Neuronal stem cell (in vitro differentiated cells): ENCODE measurements around the gene PTPRD.

Source experiments
- DNase-seq: peaks from one replicate; pipeline ENCODE4 v3.0.0-alpha.2; 2013; ENCODE audit warnings: low spot score
- H2AFZ ChIP-seq: one replicate; pipeline ENCODE4 v1.6.1; 2013; ENCODE audit warnings: mild to moderate bottlenecking, low read length, inconsistent platforms
- H2AK5ac ChIP-seq: 2 replicates; pipeline ENCODE4 v1.6.1; 2013; ENCODE audit warnings: low read depth, mild to moderate bottlenecking, inconsistent platforms, low read length, moderate library complexity, mixed read lengths
- H2BK120ac ChIP-seq: 2 replicates; pipeline ENCODE4 v1.6.1; 2013; ENCODE audit warnings: low read depth, mild to moderate bottlenecking, inconsistent platforms, low read length, moderate library complexity, mixed read lengths
- H2BK12ac ChIP-seq: one replicate; pipeline ENCODE4 v1.6.1; 2013; ENCODE audit warnings: low read length, inconsistent platforms
- H2BK15ac ChIP-seq: 2 replicates; pipeline ENCODE4 v1.6.1; 2013; ENCODE audit warnings: mild to moderate bottlenecking, low read length, inconsistent platforms, mixed read lengths
- H2BK5ac ChIP-seq: one replicate; pipeline ENCODE4 v1.6.1; 2013; ENCODE audit warnings: inconsistent platforms, mild to moderate bottlenecking, low read length, moderate library complexity
- H3K14ac ChIP-seq: one replicate; pipeline ENCODE4 v1.6.1; 2013; ENCODE audit warnings: low read length, inconsistent platforms
- H3K18ac ChIP-seq: 2 replicates; pipeline ENCODE4 v1.6.1; 2013; ENCODE audit warnings: low read length, inconsistent platforms
- H3K23ac ChIP-seq: 2 replicates; pipeline ENCODE4 v1.6.1; 2013; ENCODE audit warnings: low read depth, mild to moderate bottlenecking, mixed read lengths, low read length, inconsistent platforms; ENCODE audit not compliant: poor library complexity
- H3K27ac ChIP-seq: replicated peaks from 3 replicates; pipeline ENCODE4 v1.5.1; 2013; ENCODE audit warnings: low read length, inconsistent platforms
- H3K27me3 ChIP-seq, 3 experiments: 2 replicates each; pipeline ENCODE4 v1.6.1; 2013; ENCODE audit warnings: low read length in 3 of 3, mild to moderate bottlenecking in 2 of 3, inconsistent platforms in 1 of 3, low read depth in 1 of 3, mixed read lengths in 1 of 3, moderate library complexity in 1 of 3; ENCODE audit not compliant: control insufficient read depth in 3 of 3, insufficient read depth in 3 of 3
- H3K36me3 ChIP-seq, 2 donors: replicated peaks in 1 of 2; 2 replicates each; pipeline ENCODE4 v1.6.1; 2013; ENCODE audit warnings: low read length in 2 of 2; ENCODE audit not compliant: control insufficient read depth in 2 of 2, insufficient read depth in 2 of 2
- H3K4ac ChIP-seq: 2 replicates; pipeline ENCODE4 v1.6.1; 2013; ENCODE audit warnings: inconsistent platforms, mild to moderate bottlenecking, low read length, moderate library complexity
- H3K4me1 ChIP-seq, 2 donors: 1 replicate in 1 of 2; 2 replicates in 1 of 2; pipeline ENCODE4 v1.6.1; 2013; ENCODE audit warnings: low read length in 2 of 2, low read depth in 1 of 2; ENCODE audit not compliant: control insufficient read depth in 2 of 2, insufficient read depth in 1 of 2
- H3K4me2 ChIP-seq: one replicate; pipeline ENCODE4 v1.6.1; 2013; ENCODE audit warnings: mild to moderate bottlenecking, low read length, inconsistent platforms; ENCODE audit not compliant: insufficient read depth, poor library complexity, severe bottlenecking
- H3K4me3 ChIP-seq, 2 donors: 2 replicates each; pipeline ENCODE4 v1.5.1; 2013; ENCODE audit warnings: low read length in 2 of 2, mild to moderate bottlenecking in 2 of 2, inconsistent platforms in 1 of 2, moderate library complexity in 1 of 2
- H3K79me1 ChIP-seq: one replicate; pipeline ENCODE4 v1.6.1; 2013; ENCODE audit warnings: low read depth, mild to moderate bottlenecking, inconsistent platforms, low read length, moderate library complexity
- H3K9ac ChIP-seq: one replicate; pipeline ENCODE4 v1.6.1; 2013; ENCODE audit warnings: mild to moderate bottlenecking, low read depth, low read length, inconsistent platforms; ENCODE audit not compliant: poor library complexity
- H3K9me3 ChIP-seq, 2 donors: replicated peaks in 1 of 2; 2 replicates each; pipeline versions ENCODE3 to v1.6.1; 2013; ENCODE audit warnings: low read length in 2 of 2, mild to moderate bottlenecking in 2 of 2, inconsistent platforms in 1 of 2, low read depth in 1 of 2, mixed read lengths in 1 of 2, moderate library complexity in 1 of 2; ENCODE audit not compliant: control insufficient read depth in 2 of 2, insufficient read depth in 1 of 2
- H4K8ac ChIP-seq: one replicate; pipeline ENCODE4 v1.6.1; 2013; ENCODE audit warnings: low read depth, mild to moderate bottlenecking, inconsistent platforms, low read length, moderate library complexity
- H4K91ac ChIP-seq: one replicate; pipeline ENCODE4 v1.6.1; 2013; ENCODE audit warnings: low read length, low read depth, mild to moderate bottlenecking, inconsistent platforms; ENCODE audit not compliant: poor library complexity
- WGBS, 2 donors: extraction: QIAGEN DNeasy Blood & Tissue Kit; methylation state at CpG; one replicate each; pipeline ENCODE4 v1.1.7; 2013; ENCODE audit warnings: missing lambda C conversion rate in 2 of 2, mixed read lengths in 1 of 2; ENCODE audit not compliant: insufficient read length in 2 of 2, insufficient replicate concordance in 1 of 2; ENCODE audit errors: extremely low coverage in 2 of 2; 5-methylcytosine and 5-hydroxymethylcytosine counted together

PTPRD gene

GRCh38 chr9:8871396-8871795 lies 1741.4 kb downstream of the PTPRD start:
- no peak overlapping the region for H2BK12ac ChIP-seq
- H2BK120ac ChIP-seq, result no peak overlapping the region
- H2AFZ ChIP-seq, result no peak overlapping the region
- H3K36me3 ChIP-seq, result no peaks in the 10 kb centered on the region
- DNase-seq, result no peak
- no peak overlapping the region for H3K4me3 ChIP-seq
- no CpG with 5 or more reads among the region's 1 CpG for whole genome bisulfite sequencing, 2 donors
- no peak overlapping the region for H2BK15ac ChIP-seq
- H2AK5ac ChIP-seq, result no peak overlapping the region
- H3K4ac ChIP-seq, result no peak overlapping the region
- H3K9ac ChIP-seq, result no peak overlapping the region
- H3K27ac ChIP-seq, result no peak overlapping the region
- H3K4me2 ChIP-seq, result no peak overlapping the region
- H3K4me1 ChIP-seq, result peaks cover 7 to 12% of the 10 kb centered on the region in 2 donors
- no peak overlapping the region for H4K8ac ChIP-seq
- no peak overlapping the region for H4K91ac ChIP-seq
- no peaks in the 10 kb centered on the region for H3K79me1 ChIP-seq
- no peak overlapping the region for H2BK5ac ChIP-seq
- no peak overlapping the region for H3K14ac ChIP-seq
- no peak overlapping the region for H3K23ac ChIP-seq
- H3K9me3 ChIP-seq, result peaks cover 0 to 5% of the 10 kb centered on the region in 2 donors
- H3K18ac ChIP-seq, result no peak overlapping the region
- no peaks in the 10 kb centered on the region for H3K27me3 ChIP-seq

GRCh38 chr9:8869812-8870211 lies 1743.0 kb downstream of the PTPRD start:
- H2BK12ac ChIP-seq, result no peak overlapping the region
- DNase-seq, result no peak
- no peaks in the 10 kb centered on the region for H3K27me3 ChIP-seq
- H3K23ac ChIP-seq, result no peak overlapping the region
- no peaks in the 10 kb centered on the region for H3K36me3 ChIP-seq
- H3K4me1 ChIP-seq, result peaks cover 7 to 12% of the 10 kb centered on the region in 2 donors
- H3K4me3 ChIP-seq, result no peak overlapping the region
- WGBS, 2 donors, result no CpG with 5 or more reads among the region's 3 CpGs
- no peak overlapping the region for H3K14ac ChIP-seq
- no peaks in the 10 kb centered on the region for H3K79me1 ChIP-seq
- H3K9me3 ChIP-seq, result peaks cover 0 to 13% of the 10 kb centered on the region in 2 donors
- H2AFZ ChIP-seq, result no peak overlapping the region
- no peak overlapping the region for H3K9ac ChIP-seq
- H3K4ac ChIP-seq, result no peak overlapping the region
- H3K27ac ChIP-seq, result no peak overlapping the region
- no peak overlapping the region for H4K8ac ChIP-seq
- no peak overlapping the region for H2AK5ac ChIP-seq
- H2BK5ac ChIP-seq, result no peak overlapping the region
- H3K4me2 ChIP-seq, result no peak overlapping the region
- H2BK120ac ChIP-seq, result no peak overlapping the region
- no peak overlapping the region for H4K91ac ChIP-seq
- no peak overlapping the region for H3K18ac ChIP-seq
- H2BK15ac ChIP-seq, result no peak overlapping the region

DNA sequence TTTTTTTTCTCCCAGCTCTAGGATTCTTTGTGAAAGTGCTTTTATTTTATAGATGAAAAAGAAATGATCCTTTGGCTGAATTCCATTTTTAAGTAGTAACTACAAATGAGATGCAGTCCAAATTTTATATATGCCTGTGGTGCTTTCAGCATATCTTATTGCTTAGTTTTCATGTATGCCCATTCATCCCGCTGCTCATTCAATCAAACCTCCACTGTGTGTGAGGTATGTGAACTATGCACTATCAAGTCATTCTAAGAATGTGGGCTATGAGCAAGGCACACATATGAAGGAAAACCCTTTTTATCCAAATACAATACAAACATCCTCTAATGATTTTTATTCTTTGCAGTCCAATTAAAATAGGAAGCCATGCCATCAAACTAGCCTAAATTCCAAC lies 1744.2 kb downstream of the PTPRD start:
- WGBS, 2 donors, result no CpG with 5 or more reads among the region's 1 CpG
- no peak overlapping the region for H2BK120ac ChIP-seq
- no peak for DNase-seq

GRCh38 chr9:8867148-8867547 lies 1745.7 kb downstream of the PTPRD start:
- Histone ChIP-seq H2BK120ac (no peak overlapping the region), H3K36me3 (no peaks in the 10 kb centered on the region), H2AFZ (no peak overlapping the region), H3K9ac (no peak overlapping the region), H3K23ac (no peak overlapping the region), H4K8ac (no peak overlapping the region), H3K14ac (no peak overlapping the region), H3K18ac (no peak overlapping the region), H3K27me3 (no peaks in the 10 kb centered on the region), H3K4me2 (no peak overlapping the region), H3K79me1 (no peaks in the 10 kb centered on the region), H2BK15ac (no peak overlapping the region), H3K4ac (no peak overlapping the region), H4K91ac (no peak overlapping the region), H3K9me3 (peaks cover 0 to 13% of the 10 kb centered on the region in 2 donors), H2BK12ac (no peak overlapping the region), H3K27ac (peak overlapping the region; percentile 2), H2AK5ac (no peak overlapping the region), H2BK5ac (no peak overlapping the region), H3K4me1 (peaks cover 14 to 16% of the 10 kb centered on the region in 2 donors), H3K4me3 (no peak overlapping the region)
- DNase-seq, result no peak
- no CpG with 5 or more reads among the region's 1 CpG for WGBS, 2 donors

More for the DNA sequence above, 1744.2 kb downstream of the PTPRD start:
- Histone ChIP-seq H2BK5ac (no peak overlapping the region), H3K14ac (no peak overlapping the region), H3K4me3 (no peak overlapping the region), H3K18ac (no peak overlapping the region), H2AFZ (no peak overlapping the region), H2BK15ac (no peak overlapping the region), H3K27ac (no peak overlapping the region), H3K4ac (no peak overlapping the region), H3K4me1 (peaks cover 14 to 16% of the 10 kb centered on the region in 2 donors), H3K4me2 (no peak overlapping the region), H4K91ac (no peak overlapping the region), H3K9me3 (peaks cover 0 to 13% of the 10 kb centered on the region in 2 donors), H3K23ac (no peak overlapping the region), H3K27me3 (no peaks in the 10 kb centered on the region), H4K8ac (no peak overlapping the region), H2BK12ac (no peak overlapping the region), H3K9ac (no peak overlapping the region), H2AK5ac (no peak overlapping the region), H3K79me1 (no peaks in the 10 kb centered on the region), H3K36me3 (no peaks in the 10 kb centered on the region)
